ENCODE results near the gene PPP1R26. TPM values are rescaled to one million over a fixed set of nuclear protein-coding genes. Genes with fewer than 3 reads are reported as not detected.
"Not testable (repeated sequence)": the region's sequence is repeated elsewhere in the genome, so short reads cannot be mapped to it uniquely, and the experiment has no call there.

The PPP1R26 gene
- polyA plus RNA-seq, 3 donors, result 34.1 to 37.1 (median 36.0) TPM

- DNase-seq, result no peak
Observed at GRCh38 chr9:135456436-135457104, 23.0 kb upstream of the PPP1R26 start.

GRCh38 chr9:135458478-135458877 lies 21.1 kb upstream of the PPP1R26 start:
- DNase-seq, result not testable (repeated sequence)

DNA sequence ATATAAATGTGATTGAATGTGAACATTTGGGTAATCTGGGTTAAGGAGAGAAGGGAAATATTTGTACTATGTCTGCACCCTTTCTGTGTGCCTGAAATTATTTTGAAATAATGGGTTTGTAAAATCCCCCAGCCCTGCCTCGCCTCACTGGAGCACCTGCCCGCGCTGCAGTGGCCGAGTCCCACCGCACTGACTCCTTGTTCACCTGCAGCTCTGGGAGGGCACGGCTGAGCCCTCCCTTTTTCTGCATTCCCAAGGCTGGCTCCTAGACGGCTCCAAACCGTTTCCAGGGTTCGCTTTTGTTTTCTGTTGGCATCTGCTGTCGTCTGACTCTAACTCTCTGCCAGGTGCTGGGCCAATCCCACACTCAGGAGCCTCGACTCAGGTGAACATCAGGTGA lies 17.6 kb upstream of the PPP1R26 start:
- no peak for DNase-seq

- DNase-seq, result no peak
Observed at GRCh38 chr9:135463140-135463539, 16.4 kb upstream of the PPP1R26 start.

DNA sequence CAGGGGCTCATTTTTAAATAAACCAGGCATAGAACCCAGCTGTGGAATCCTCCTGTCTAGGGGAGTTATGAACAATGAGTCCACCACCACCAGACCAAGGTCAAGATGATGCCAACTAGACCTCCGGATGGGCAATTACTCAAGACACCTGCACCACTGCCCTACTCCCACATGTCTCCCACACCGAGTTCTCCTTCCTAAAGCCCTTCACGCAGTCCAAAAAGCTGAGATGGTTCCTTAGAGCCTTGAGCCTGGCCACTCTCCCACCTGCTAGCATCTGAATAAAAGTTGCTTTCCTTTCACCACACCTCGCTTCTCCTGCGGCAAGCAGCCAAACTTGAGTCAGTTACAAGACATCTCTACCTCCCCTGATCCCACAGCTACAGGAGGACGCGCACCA lies 15.4 kb upstream of the PPP1R26 start:
- no peak for DNase-seq

DNA sequence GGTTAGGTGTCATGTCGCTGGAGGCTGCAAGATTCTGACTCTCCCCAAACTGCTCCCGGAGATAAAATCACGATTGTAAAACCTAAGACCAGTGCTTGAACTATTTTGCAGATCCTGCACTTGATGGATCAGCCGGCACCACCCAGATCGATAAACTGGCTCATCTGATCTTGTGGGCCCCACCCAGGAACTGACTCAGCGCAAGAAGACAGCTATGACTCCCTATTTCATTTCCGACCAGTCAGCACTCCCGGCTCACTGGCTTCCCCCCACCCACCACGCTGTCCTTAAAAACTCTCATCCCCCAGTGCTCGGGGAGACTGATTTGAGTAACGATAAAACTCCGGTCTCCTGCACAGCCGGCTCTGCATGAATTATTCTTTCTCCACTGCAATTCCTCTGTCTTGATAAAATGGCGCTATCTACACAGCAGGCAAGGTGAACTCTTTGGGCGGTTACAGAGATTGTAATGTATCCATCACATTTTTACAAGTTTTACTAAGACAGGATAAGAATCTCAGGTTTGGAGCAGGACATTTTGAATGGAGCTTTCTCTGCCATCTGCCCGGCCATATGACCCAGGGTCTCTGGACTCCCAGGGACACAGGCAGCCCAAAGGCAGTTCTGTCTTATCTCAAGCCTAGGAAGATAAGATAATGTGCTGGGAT lies 10.6 kb upstream of the PPP1R26 start:
- DNase-seq, result no peak

GRCh38 chr9:135471791-135472640 lies 7.6 kb upstream of the PPP1R26 start:
- DNase-seq, result peak; percentile 82

DNA sequence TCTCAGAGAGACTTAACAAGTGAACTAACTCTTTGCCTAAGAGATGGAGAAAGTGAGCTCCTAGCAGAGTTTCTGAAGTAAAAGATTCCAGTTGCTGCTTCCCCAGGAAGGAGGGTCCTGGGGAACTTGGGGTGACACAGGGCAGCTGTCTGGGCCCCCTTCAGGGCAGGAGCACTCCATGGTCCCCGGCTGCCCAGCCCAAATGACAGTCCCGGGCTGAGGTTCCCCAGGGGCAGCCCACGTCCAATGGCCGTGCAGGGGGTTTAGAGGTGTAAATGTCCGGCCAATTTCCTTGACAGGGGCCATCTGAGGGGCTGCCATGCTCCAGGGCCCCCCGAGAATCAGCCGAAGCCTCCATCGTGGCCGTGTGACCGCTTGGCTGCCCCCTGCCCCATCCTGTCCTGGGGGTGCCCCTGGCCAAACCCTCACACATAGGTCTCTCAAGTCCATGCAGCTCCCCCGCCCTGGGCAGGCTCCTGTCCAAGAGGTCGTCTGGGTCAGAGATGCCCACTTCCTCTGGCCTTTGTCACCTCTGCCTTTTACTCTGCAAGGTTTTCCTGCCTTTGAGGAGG lies 5.5 kb upstream of the PPP1R26 start:
- DNase-seq, result no peak

DNA sequence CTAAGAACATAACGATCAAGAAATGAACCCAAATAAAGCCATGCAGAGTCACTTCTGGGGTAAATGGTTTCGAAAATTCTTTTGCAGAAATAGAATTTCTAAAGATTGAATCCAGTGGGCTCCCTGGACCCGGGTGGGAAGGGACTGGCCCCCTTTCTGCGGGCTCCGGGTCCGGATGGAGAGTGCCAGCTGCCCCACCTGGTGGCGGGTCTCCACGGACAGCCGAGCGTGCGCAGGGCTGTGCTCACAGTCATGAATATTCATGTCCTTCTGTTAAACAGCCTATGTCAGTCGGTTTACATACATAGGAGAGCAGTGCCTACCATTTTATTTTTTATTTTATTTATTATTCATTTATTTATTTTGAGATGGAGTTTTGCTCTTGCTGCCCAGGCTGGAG lies 4.7 kb upstream of the PPP1R26 start:
- DNase-seq, result no peak

DNA sequence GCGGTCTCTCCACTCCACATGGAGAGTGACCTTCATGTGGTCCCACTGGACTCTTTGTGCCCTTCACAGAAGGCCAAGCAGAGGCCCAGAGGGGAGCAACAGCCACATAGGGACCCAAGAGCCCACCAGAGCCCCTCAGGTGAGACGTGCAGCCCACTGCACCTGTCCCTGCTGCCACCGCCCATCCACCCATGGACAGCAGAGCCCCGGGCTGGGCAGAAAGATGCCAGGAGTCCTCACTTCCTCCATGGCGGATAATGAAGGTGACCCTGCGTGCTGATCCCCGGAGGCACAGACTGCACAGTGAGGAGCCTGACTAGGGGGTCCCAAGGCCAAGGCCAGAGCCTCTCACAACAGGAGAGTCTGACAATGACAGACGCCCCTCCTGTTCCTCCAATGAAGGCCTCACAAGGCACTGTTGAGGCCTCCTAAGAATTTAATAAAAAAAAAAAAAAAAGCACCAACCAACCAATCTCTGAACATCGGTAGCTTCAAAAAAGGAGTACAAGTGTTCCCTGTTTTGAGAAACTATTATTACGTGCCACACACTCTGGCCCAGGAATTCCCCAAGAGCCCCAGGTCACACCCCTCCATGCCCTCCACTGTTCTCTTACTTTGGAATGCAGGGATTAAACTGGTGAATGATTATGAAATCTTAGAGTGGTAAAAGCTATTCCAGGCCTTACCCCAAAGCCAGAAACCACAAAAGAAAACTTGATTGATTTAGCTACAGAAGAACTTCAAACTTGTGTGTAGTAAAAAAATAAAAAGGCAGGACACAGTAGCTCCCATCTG lies 2.8 kb upstream of the PPP1R26 start:
- no peak for DNase-seq

DNA sequence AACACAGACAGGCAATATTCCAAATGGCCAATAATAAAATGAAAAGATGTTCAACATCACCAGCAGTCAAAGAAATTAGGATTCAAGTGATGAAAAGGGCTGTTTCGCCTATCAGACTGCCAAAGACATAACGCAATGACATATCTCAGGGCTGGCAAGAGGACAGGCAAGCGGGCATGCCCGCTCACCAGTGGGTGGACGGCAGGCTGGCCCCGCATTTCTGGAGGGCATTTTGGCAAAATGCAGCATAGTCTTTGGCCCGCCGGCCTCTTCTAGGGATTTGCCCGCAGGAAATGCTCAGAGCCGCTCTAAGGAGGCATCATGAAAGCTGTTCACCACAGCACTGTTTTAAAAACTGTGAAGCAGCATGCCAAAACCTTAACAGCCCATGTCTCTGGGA lies 1.4 kb upstream of the PPP1R26 start:
- no peak for DNase-seq

- peak; percentile 45 for DNase-seq
Observed at GRCh38 chr9:135478829-135479468, 633 bp upstream of the PPP1R26 start.

DNA sequence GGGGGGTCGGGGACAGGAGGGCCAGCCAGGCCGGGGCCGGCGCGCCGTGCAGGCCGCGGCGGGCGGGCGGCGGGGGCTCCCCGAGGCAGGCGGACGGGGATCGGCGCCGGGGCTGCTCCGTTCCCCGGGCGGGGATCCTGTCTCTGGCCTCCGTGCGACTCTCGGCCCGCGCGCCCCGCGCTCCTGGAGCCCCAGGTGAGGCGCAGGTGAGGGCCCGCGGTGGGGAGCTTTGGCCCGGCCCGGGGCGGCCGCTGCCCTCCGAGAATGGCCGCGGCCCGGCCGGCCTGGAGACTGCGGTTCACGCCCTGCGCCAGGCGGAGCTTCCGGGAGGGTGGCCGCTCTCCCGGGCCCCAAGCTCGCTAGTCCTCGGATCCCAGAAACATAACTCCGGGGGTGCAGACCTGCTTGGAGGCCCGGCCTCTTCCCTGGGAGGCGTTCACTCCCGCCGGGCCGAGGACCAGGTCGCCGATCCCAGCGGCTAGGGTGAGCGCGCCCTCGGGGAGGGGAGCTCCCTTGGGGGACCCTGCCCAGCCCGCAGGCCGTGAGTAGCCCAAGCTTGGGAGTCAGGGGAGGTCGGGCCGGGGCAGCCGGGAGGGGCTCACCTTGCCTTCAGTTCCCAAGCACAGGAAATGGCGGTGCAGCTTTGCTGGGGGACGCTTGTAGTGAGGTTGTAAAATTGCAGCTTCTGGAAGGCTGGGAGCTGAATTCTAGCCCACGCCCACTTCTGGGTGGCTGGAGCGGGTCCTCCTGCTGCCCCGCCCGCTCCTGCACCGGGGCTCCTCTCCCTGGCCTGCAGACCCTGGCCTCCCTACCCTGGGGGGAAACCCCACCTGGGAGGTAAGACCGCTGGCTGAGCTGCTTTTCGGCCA lies 723 bp downstream of the PPP1R26 start:
- DNase-seq, result peak; percentile 55

DNA sequence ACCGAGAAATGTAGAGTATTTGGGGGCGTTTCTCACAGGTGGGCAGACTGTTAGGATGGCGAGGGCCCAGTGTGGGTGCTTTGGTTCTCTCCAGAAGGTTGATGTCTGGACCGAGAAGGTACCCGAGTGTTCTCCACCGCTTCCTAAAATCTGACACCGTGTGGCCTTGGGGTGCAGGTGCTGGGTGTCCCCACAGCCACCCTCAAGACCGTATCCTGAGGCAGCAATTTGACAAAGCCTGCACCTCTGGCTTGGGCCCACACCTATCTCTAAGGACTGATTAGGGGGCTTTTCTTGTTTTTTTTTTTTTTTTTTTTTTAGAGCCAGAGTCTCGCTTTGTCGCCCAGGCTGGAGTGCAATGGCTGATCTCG lies 1.3 kb downstream of the PPP1R26 start:
- no peak for DNase-seq

DNA sequence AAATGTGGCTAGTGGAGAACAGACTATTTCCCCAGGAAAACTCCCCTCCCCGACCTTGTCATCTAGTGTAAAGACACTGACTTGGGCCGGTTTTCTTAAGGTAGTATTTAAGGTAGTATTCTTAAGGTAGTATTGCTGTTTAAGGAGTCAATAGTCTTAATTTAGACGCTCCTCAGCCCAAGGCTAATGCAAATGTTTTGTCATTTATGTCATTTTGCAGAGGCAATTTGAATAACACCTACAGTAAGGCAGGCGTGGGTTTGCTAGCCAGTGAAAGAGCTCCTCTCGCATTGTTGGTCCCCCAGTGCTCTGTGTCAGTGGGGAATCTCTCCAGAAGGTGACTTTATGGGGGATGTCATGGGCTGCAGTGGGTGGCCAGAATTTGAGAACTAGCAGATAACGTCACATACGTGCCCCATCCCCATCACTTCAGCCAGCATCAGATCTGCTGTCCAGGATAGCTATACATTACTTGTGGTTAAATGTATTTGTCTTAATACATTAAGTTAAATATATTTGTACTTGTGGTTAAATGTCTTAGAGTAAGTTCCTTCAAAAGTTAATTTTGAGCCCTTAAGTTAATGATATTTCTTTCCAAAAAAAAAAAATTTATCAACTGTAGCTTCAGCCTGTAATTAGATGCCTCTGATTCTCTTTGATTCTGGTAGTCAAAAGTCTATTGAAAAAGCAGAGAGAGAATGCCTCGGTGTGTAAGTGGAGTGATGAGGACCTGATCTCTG lies 2.6 kb downstream of the PPP1R26 start:
- no peak for DNase-seq

- DNase-seq, result no peak
Observed at GRCh38 chr9:135484460-135485277, 5.1 kb downstream of the PPP1R26 start.

DNA sequence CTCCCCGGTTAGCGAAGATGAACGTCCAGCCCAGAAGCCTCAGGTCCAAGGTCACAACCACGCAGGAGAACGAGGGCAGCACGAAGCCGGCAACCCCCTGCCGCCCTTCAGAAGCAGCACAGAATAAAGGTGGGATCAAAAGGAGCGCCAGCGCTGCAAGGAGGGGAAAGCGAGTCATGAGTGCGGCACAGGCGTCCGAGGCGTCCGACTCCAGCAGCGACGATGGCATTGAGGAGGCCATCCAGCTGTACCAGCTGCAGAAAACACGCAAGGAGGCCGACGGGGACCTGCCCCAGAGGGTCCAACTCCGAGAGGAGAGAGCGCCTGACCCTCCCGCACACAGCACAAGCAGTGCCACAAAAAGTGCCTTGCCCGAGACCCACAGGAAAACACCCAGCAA lies 5.8 kb downstream of the PPP1R26 start:
- no peak for DNase-seq

DNA sequence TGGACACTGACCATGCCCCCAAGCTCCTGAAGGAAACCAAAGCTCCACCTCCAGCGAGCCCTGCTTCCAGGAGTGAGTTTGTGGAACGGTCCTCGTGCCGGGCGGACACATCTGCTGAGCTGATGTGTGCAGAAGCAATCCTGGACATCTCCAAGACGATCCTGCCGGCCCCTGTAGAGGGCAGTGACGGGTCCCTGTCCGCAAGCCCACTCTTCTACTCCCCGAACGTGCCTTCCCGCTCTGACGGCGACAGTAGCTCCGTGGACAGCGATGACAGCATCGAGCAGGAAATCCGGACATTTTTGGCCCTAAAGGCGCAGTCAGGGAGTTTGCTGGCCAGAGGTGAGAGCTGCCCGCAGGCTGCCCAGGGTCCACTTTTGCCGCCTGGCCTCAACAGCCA lies 6.2 kb downstream of the PPP1R26 start:
- no peak for DNase-seq

Measured in renal pelvis (tissue), 4 donors.